ENCODE results near the gene TEX12. TPM values are rescaled to one million over a fixed set of nuclear protein-coding genes. Genes with fewer than 3 reads are reported as not detected.

The TEX12 gene
- total RNA-seq, 4 donors from 2014 or later, result 1.3 to 1.7 TPM; not detected in 2

DNA sequence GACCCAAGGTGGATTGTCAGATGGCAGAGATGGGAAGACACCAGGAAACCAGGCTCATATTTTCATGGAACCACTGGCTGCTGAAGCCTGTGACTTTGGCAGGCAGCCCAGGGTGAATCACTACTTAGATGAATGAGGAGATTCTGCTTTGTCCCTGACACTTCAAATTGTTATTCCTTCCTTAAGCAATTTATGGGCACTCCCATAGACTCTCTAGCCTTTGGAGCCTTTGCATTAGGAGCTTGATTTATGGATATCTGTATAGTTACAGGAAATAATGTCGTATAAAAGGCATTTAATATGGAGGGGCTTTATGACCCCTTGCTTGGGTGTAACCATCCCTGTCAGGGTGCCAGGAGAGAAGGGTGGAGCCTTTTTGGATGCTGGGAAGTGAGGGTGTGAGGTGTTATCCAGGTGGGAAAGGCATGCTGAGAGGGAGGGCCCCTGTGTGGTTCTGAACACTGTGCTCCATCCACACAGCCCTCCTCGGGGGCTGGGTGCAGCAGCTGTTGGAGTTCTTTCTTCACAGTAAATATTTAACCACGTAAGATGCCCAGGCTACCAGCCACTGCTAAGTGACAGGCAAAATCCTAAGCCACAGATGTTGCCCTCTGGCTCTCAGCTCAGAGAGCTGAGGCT, 38.6 kb upstream of the TEX12 start:
- TF ChIP-seq POLR2A (IDR thresholded peaks at IDR 0.05), result no peak

DNA sequence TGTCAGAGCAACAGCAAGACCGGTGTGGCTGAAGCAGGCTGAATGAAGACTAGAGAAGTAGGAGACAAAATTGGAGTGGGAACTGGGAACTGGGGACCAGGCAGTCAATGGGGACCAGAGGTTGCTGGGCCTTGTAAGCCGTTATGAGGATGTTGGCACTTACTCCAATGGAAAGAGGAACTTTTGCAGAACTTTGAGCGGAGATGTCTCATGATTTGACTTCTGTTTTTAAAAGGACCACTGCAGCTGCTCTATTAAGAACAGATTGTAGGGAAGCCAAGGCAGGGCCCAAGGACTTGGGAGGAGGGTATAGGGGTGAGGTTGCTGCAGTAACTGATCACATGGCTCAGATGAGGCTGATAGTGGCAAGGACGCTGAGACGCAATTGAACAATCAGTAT, 37.5 kb upstream of the TEX12 start:
- TF ChIP-seq POLR2A (IDR thresholded peaks at IDR 0.05), result no peak
- TF ChIP-seq, protein P1, sequence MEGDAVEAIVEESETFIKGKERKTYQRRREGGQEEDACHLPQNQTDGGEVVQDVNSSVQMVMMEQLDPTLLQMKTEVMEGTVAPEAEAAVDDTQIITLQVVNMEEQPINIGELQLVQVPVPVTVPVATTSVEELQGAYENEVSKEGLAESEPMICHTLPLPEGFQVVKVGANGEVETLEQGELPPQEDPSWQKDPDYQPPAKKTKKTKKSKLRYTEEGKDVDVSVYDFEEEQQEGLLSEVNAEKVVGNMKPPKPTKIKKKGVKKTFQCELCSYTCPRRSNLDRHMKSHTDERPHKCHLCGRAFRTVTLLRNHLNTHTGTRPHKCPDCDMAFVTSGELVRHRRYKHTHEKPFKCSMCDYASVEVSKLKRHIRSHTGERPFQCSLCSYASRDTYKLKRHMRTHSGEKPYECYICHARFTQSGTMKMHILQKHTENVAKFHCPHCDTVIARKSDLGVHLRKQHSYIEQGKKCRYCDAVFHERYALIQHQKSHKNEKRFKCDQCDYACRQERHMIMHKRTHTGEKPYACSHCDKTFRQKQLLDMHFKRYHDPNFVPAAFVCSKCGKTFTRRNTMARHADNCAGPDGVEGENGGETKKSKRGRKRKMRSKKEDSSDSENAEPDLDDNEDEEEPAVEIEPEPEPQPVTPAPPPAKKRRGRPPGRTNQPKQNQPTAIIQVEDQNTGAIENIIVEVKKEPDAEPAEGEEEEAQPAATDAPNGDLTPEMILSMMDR (IDR thresholded peaks at IDR 0.05), result no peak
- no peaks in the 10 kb centered on the region for H3K4me1 ChIP-seq
- H3K4me3 ChIP-seq, result no peak overlapping the region
- no peak for DNase-seq
- intact Hi-C loops (cut with DNase I; ENCODE audit: low total_unique reads), result no loop called here
- H3K36me3 ChIP-seq, result no peaks in the 10 kb centered on the region
- H3K27me3 ChIP-seq, result no peaks in the 10 kb centered on the region
- no peak overlapping the region for H3K27ac ChIP-seq
- no peaks in the 10 kb centered on the region for H3K9me3 ChIP-seq

More for the DNA sequence above, 38.6 kb upstream of the TEX12 start:
- H3K4me3 ChIP-seq, result no peak overlapping the region
- H3K27me3 ChIP-seq, result no peaks in the 10 kb centered on the region
- DNase-seq, result peak; percentile 21 to 27
- no peaks in the 10 kb centered on the region for H3K36me3 ChIP-seq
- intact Hi-C loops (cut with DNase I; ENCODE audit: low total_unique reads), result no loop called here
- no peak overlapping the region for H3K27ac ChIP-seq
- no peaks in the 10 kb centered on the region for H3K4me1 ChIP-seq
- no peaks in the 10 kb centered on the region for H3K9me3 ChIP-seq

DNA sequence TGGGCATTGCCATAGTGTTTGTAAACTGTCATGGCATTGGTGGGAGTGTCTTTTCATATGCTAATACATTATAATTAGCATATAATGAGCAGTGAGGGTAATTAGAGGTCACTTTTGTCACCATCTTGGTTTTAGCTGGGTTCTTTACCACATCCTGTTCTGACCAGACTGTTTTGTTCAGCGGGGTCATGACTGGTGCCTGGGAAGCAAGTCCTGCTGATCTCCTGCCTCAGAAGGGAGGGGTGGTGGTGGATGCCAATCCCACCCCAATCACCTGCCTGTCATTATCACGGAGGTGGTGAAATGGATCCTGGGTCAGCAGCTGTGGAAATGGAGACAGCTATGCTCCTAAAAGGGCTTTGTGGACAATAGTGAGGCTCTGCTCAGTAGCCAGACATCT, 34.4 kb upstream of the TEX12 start:
- DNase-seq, result no peak
- no peak overlapping the region for H3K27ac ChIP-seq
- no peaks in the 10 kb centered on the region for H3K36me3 ChIP-seq
- no peaks in the 10 kb centered on the region for H3K4me1 ChIP-seq
- no peaks in the 10 kb centered on the region for H3K27me3 ChIP-seq
- TF ChIP-seq, protein P1 (IDR thresholded peaks at IDR 0.05), result no peak
- TF ChIP-seq POLR2A (IDR thresholded peaks at IDR 0.05), result no peak
- intact Hi-C loops (cut with DNase I; ENCODE audit: low total_unique reads), result no loop called here
- no peak overlapping the region for H3K4me3 ChIP-seq
- no peaks in the 10 kb centered on the region for H3K9me3 ChIP-seq

DNA sequence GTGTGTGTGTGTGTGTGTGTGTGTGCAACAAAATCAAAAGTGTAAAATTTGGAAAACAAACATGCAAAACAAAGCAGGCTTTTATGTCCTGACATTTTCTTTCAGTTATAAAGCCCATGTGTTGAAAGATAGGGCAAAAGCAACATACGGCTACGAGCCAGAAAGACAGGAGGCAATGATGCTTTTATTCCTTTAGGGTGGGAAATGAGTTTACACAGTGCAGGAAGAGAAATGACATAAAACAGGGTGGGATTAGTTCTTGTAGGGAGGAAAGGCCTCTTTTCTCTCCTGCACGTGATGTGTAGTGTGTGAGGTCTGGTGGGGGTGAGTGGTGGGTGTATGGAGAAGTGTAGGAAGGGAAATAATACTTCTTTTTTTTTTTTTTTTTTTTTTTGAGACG, 32.7 kb upstream of the TEX12 start:
- H3K36me3 ChIP-seq, result no peaks in the 10 kb centered on the region
- intact Hi-C loops (cut with DNase I; ENCODE audit: low total_unique reads), result no loop called here
- H3K9me3 ChIP-seq, result no peaks in the 10 kb centered on the region
- H3K4me1 ChIP-seq, result no peaks in the 10 kb centered on the region
- no peaks in the 10 kb centered on the region for H3K27me3 ChIP-seq
- TF ChIP-seq, protein P1 (IDR thresholded peaks at IDR 0.05), result no peak
- TF ChIP-seq POLR2A (IDR thresholded peaks at IDR 0.05), result no peak
- no peak overlapping the region for H3K27ac ChIP-seq
- H3K4me3 ChIP-seq, result no peak overlapping the region
- DNase-seq, result no peak

DNA sequence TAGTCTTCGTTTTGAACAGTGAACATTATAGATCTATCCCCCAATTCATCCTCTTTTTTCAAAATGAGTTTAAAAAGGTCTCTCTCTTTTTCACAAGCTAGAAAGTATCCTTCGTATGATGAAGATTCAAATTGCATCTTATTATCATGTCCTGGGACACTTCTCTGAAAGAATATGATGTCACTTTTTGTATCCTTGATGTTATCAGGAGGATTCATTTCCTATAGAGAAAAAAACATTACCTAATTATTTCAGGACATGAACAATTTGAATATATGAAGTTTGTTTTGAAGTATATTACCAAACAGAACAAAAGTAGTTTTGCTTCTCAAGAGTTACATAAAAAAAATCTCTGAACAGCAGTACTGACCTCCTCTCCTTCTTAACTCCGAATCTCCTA, 23.6 kb upstream of the TEX12 start:
- no peak for DNase-seq
- no peak overlapping the region for H3K27ac ChIP-seq
- no peaks in the 10 kb centered on the region for H3K36me3 ChIP-seq
- TF ChIP-seq, protein P1 (IDR thresholded peaks at IDR 0.05), result no peak
- no peak for TF ChIP-seq POLR2A (IDR thresholded peaks at IDR 0.05)
- intact Hi-C loops (cut with DNase I; ENCODE audit: low total_unique reads), result no loop called here
- no peaks in the 10 kb centered on the region for H3K27me3 ChIP-seq
- H3K4me3 ChIP-seq, result no peak overlapping the region
- no peaks in the 10 kb centered on the region for H3K9me3 ChIP-seq
- H3K4me1 ChIP-seq, result no peaks in the 10 kb centered on the region

DNA sequence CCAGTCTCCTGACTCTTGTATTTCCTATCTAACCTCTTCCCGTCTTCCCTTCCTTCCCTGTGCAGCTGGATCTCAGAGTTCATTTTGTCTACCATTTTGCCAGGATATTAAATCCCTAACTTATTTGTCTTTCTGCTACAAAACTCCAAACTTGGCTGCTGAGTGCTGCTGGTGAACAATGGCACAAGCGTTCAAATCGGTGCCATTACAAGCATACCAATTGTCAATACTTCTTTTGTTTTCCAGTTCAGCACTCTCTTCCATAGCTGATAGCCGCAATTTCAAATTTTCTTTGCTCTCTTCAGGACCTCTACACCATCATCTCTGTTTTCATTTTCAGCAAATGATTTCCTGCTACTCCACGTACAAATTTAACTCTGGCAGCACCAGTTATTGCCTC, 16.7 kb upstream of the TEX12 start:
- Histone ChIP-seq H3K27me3 (no peaks in the 10 kb centered on the region), H3K36me3 (no peaks in the 10 kb centered on the region), H3K27ac (no peak overlapping the region), H3K4me3 (no peak overlapping the region), H3K9me3 (no peaks in the 10 kb centered on the region), H3K4me1 (no peaks in the 10 kb centered on the region)
- TF ChIP-seq, protein P1 (IDR thresholded peaks at IDR 0.05), result no peak
- TF ChIP-seq POLR2A (IDR thresholded peaks at IDR 0.05), result no peak
- no peak for DNase-seq
- intact Hi-C loops (cut with DNase I; ENCODE audit: low total_unique reads), result no loop called here

Measured in uterus (tissue), 4 donors.